Spinal cord (tissue), 10 donors: ENCODE measurements around the gene ANKRD2. TPM values are rescaled to one million over a fixed set of nuclear protein-coding genes. Genes with fewer than 3 reads are reported as not detected.
A peak's percentile ranks its signal among the peaks of the same experiment; 100 is the strongest.

ENCODE experiments used
- DNase-seq, 6 donors: peaks; one replicate each; pipeline versions ENCODE4 v3.0.0 to v3.0.0-alpha.2; 2013 to 2015; ENCODE audit warnings: low spot score in 6 of 6, low read depth in 4 of 6
- H3K27ac ChIP-seq: one replicate; pipeline ENCODE4 v1.5.1; 2013; ENCODE audit warnings: low read depth, low read length, control low read depth
- H3K27me3 ChIP-seq: one replicate; pipeline ENCODE4 v1.6.1; 2013; ENCODE audit warnings: low read length; ENCODE audit not compliant: control insufficient read depth, insufficient read depth
- H3K36me3 ChIP-seq: one replicate; pipeline ENCODE4 v1.6.1; 2013; ENCODE audit warnings: low read length; ENCODE audit not compliant: control insufficient read depth, insufficient read depth
- H3K4me1 ChIP-seq: one replicate; pipeline ENCODE4 v1.6.1; 2013; ENCODE audit warnings: low read length; ENCODE audit not compliant: control insufficient read depth, insufficient read depth
- H3K4me3 ChIP-seq: one replicate; pipeline ENCODE4 v1.5.1; 2013; ENCODE audit warnings: low read depth, low read length, control low read depth
- H3K9me3 ChIP-seq: one replicate; pipeline ENCODE4 v1.6.1; 2013; ENCODE audit warnings: low read length; ENCODE audit not compliant: control insufficient read depth, insufficient read depth
- WGBS: methylation state at CpG from one replicate; pipeline ENCODE4 v1.1.5; 2013; ENCODE audit warnings: missing lambda C conversion rate; ENCODE audit not compliant: insufficient coverage; 5-methylcytosine and 5-hydroxymethylcytosine counted together
- polyA plus RNA-seq, 2 donors: library from polyadenylated mRNA; unstranded; fragments of 120-200 nt; gene quantifications; one replicate each; pipeline ENCODE4 v1.2.1, GENCODE V29; 2013; ENCODE audit not compliant: insufficient read length in 2 of 2
- total RNA-seq, 2 donors: library from RNA; depleted of rRNA in 1 of 2; stranded (reverse); fragments of 120-200 nt in 1 of 2; fragments of >200 nt in 1 of 2; gene quantifications; one replicate each; pipeline versions ENCODE4 v1.2.3 to v1.2.4, GENCODE V29; 2013 to 2014
- donor health status: healthy.

Gene ANKRD2
- total and polyA plus RNA-seq, 4 donors, result 0.44 to 1.4 (median 0.80) TPM

DNA sequence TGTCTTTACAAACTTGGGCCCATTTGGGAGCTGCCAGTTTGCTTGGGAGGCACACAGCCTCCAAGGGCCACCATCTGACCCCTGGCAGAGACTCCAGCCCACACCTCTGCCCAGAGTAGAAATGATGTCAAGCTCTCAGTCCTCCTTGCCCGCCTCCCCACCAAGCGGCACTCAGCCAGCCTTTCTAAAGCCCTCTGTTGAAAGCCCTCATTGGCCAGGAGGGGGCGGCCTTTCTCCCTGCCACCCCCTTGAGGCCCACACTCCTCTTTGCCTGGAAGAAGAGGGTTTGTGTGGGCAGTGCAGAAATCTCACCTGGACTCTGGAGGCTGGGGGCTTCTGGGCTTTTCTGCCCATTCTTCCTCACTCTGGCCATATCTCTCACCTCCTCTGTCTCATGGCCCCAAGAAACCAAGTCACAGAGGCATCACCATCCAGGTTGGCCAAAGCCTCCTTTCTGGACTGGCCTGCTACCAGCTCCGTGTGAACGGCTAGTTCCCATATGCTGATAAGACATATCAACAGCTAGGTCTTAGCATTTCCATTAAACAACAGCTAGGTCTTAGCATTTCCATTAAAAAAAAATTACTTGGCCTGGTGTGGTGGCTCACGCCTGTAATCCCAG is 37.7 kb upstream of the ANKRD2 start:
- no peaks in the 10 kb centered on the region for H3K9me3 ChIP-seq
- no peaks in the 10 kb centered on the region for H3K27me3 ChIP-seq
- H3K4me3 ChIP-seq, result no peak overlapping the region
- H3K4me1 ChIP-seq, result peaks cover 38% of the 10 kb centered on the region
- no peak overlapping the region for H3K27ac ChIP-seq
- no peak for DNase-seq
- 100% methylated on average over 4 of the region's 6 CpGs for WGBS
- no peaks in the 10 kb centered on the region for H3K36me3 ChIP-seq

DNA sequence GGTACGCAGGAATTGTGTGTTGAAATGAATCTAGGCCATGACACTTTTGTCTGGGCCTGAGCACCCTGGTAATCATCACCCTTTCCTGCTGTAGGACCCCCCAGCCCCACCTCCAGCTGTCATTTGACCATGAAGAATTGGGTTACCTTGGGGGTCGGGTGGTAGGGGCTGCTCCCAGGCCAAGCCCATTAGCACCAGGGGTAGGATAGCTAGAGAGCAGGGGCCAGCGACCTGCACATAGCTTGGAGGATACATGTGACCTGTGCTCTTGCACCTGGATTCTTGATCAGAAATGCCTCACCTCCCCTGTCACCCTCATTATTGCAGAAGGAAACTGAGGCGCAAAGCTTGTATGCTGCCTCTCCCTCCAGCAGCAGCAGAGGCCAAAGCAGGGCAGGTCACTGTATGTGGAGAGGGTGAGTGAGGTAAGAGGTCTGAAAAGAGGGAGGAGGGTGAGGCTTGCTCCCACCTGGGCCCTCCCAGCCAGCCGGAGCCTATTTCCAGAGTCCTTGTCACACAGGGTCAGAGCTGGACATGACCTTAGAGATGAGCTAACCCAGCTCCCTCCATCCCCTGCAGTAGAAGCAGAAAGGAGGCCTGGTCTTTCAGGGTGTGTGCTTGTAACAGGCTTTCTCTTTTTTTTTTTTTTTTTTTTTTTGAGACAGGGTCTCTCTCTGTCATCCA is 35.3 kb upstream of the ANKRD2 start:
- Histone ChIP-seq H3K9me3 (no peaks in the 10 kb centered on the region), H3K36me3 (no peaks in the 10 kb centered on the region), H3K27me3 (no peaks in the 10 kb centered on the region), H3K4me3 (no peak overlapping the region), H3K4me1 (peaks cover 55% of the 10 kb centered on the region), H3K27ac (no peak overlapping the region)
- 100% methylated on average over 1 of the region's 5 CpGs for WGBS
- no peak for DNase-seq

DNA sequence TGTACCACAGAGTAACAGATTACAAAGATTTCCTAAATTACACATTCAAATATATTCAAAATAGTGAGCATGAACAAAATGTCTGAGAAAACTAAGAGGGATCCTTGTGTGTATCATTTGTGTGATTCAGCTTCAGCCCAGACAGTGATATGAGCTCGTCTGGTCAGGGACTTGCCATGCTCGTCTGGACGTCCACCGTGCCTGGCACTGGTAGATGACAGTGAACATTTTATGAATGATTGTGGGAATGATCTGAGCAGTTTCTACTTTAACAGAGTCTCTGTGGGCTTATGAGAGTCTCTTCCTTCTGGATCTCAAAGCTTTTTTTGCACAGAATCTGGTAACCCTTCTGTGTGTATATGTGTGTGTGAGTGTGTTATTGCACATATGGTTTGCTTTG is 34.2 kb upstream of the ANKRD2 start:
- DNase-seq, result no peak
- H3K4me1 ChIP-seq, result peaks cover 56% of the 10 kb centered on the region
- H3K27me3 ChIP-seq, result no peaks in the 10 kb centered on the region
- H3K27ac ChIP-seq, result no peak overlapping the region
- no peak overlapping the region for H3K4me3 ChIP-seq
- H3K9me3 ChIP-seq, result no peaks in the 10 kb centered on the region
- WGBS, result 84% methylated on average over 4 of the region's 4 CpGs
- H3K36me3 ChIP-seq, result no peaks in the 10 kb centered on the region

DNA sequence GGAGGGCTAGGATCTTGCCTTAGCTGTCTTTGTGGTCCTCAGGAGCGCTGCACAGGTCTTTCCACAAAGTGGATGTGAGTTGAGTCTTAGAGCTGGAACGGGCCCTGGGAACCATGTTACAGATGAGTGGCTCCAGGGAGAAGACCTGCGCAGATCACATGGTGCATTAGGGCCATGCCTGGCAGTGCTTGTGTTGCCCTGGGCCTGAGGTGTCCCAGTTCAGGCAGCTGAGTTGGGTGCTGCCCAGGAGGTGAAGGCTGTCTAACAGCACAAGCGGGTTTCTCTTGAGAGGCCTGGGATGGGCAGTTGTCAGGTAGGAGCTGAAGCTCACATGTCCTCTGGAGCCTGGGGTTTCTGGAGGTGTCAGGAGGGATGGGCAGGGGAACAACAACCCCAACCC is 33.7 kb upstream of the ANKRD2 start:
- peaks cover 56% of the 10 kb centered on the region for H3K4me1 ChIP-seq
- H3K27me3 ChIP-seq, result no peaks in the 10 kb centered on the region
- WGBS, result 94% methylated on average over 4 of the region's 4 CpGs
- H3K27ac ChIP-seq, result no peak overlapping the region
- no peaks in the 10 kb centered on the region for H3K9me3 ChIP-seq
- H3K36me3 ChIP-seq, result no peaks in the 10 kb centered on the region
- H3K4me3 ChIP-seq, result no peak overlapping the region
- DNase-seq, result no peak

DNA sequence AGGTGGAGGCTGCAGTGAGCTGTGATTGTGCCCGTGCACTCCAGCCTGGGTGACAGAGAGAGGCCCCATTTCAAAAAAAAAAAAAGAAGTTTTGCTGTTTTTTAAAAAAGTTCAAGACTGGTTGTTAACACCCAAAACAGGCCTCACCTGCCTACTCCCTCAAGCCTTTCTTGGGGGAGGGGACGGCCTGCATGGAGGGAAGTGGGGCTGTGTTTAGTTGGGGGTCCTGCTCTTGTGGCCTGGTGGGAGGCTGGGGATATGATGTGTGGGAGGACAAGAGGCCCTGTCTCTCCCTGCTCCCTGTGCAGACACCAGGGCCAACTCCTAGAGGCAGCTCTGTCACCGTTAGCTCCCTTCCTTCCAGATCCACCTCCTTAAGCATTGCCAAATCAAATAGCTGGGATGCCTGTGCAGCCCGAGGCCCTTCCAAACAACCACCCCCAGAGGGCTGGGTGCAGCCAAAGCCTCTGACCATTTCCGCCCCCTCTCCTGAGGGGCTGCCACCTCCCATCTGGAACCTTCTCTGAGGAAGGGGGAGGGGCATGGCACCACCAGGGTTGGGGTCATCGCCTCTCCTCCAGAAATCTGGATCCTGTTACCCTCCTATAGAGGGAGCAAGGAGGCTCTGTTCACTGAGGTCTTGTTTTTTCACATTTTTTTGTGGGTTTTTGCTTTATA is 32.9 kb upstream of the ANKRD2 start:
- Histone ChIP-seq H3K4me3 (no peak overlapping the region), H3K4me1 (peaks cover 48% of the 10 kb centered on the region)
- 24% methylated on average over 3 of the region's 6 CpGs for WGBS

DNA sequence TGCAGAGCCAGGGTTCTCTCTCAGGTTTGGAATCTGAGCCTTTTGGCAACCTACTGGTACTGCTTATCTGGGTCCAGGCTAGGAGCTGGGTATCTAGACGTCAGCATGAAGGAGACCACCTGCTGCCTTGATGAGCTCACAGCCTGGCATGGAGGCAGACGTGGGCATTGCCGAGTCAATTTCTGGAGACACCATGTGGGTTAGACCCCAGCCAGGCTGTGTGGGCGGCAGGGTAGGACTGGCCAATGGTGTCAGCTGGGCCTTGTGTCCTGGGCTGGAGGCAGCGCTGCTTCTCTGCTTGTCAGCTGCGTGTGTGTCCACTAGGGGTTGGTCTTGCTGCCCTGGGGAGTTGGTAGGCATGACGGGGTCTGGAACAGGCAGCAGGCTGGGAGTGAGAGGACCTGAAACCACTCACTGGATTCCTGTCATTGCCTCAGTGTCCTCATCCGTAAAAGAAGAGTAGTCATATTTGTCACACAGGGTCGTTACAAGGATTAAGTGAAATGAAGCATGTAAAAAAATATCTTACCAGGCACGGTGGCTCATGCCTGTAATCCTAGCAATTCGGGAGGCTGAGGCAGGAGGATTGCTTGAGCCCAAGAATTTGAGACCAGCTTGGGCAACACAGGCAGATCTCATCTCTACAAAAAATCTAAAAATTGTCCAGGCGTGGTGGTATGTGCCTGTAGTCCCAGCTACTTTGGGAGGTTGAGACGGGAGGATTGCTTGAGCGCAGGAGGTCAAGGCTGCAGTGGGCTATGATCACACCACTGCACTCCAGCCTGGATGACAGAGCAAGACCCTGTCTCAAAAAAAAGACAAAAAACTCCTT is 31.7 kb upstream of the ANKRD2 start:
- 87% methylated on average over 11 of the region's 14 CpGs for WGBS
- no peak overlapping the region for H3K27ac ChIP-seq
- DNase-seq, result no peak
- H3K4me1 ChIP-seq, result peaks cover 43% of the 10 kb centered on the region
- no peaks in the 10 kb centered on the region for H3K27me3 ChIP-seq
- no peaks in the 10 kb centered on the region for H3K9me3 ChIP-seq
- H3K4me3 ChIP-seq, result no peak overlapping the region
- no peaks in the 10 kb centered on the region for H3K36me3 ChIP-seq

More for the DNA sequence above, 32.9 kb upstream of the ANKRD2 start:
- H3K27me3 ChIP-seq, result no peaks in the 10 kb centered on the region
- no peaks in the 10 kb centered on the region for H3K36me3 ChIP-seq
- peak in 1 of 6 donors; percentile 45 for DNase-seq
- H3K9me3 ChIP-seq, result no peaks in the 10 kb centered on the region
- H3K27ac ChIP-seq, result peak overlapping the region; percentile 25

DNA sequence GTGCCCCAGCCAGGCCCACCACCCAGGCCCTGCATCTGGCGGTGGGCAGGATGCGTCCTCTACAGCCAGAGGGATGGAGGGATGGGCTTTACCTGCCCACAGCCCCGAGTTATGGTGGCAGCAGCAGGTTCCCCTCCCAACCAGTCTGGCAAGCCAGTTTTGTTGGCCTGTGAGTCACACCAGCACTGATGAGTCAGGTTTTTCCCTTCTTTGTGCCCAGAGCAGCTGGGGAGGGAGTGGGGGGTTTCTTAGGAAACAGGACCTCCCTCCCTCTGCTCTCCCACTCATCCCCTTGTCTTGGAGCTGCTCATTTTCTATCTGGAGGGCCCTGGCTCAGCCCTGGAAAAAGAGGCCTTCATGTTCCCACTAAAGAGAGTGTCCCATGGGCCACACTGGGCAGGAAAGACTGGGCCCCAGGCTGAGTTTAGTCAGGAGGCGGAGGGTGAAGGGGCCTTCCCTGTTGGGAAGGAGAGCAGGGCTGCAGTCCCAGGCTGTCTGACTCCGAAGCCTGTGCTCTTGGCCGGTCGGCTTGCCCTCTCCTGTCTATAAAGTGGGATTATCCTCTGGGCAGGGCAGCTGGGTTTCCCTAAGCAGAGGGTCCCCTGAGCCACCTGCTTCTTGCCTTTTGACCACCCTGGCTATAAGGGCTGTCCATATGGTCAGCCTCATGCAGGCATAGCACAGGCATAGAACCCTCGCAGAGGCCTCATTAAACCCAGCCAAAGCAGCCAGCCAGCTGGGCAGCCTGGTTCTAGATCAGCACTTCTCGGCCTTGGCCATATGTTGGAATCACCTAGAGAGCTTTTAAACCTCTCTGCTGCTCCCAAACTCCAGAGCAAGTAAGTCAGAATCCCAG is 30.2 kb upstream of the ANKRD2 start:
- H3K27ac ChIP-seq, result peak overlapping the region; percentile 75
- H3K4me3 ChIP-seq, result no peak overlapping the region
- WGBS, result 64% methylated on average over 8 of the region's 9 CpGs
- no peaks in the 10 kb centered on the region for H3K9me3 ChIP-seq
- no peaks in the 10 kb centered on the region for H3K27me3 ChIP-seq
- no peaks in the 10 kb centered on the region for H3K36me3 ChIP-seq
- peaks cover 53% of the 10 kb centered on the region for H3K4me1 ChIP-seq
- DNase-seq, result peak in 2 of 6 donors; percentile 25 to 58

DNA sequence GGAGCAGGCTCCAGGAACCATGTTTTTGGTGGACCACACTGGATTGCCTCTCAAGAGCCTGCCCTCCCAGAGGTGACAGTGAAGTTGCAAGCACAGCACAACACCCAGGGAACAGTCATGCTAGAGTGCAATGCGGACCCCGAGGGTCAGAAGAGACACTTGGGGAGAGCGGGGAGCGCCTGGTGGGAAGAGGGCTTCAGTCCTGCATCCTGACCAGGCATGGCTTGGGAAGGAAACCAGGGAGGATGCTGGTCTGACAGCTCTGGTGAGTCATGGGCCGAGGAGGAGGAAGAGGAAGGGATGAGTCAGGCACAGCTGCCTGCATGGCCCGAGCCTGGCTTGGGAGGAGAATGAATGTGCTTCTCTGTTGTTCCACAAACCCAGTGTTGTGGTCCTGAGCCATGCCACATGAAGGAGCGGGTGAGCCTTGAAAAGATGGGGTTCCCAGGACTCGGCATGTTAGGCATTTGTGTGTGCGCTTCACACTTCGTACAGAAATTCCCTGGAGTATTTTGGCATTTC is 29.5 kb upstream of the ANKRD2 start:
- Histone ChIP-seq H3K9me3 (no peaks in the 10 kb centered on the region), H3K27ac (peak overlapping the region; percentile 44), H3K36me3 (no peaks in the 10 kb centered on the region)

More for the DNA sequence above, 29.5 kb upstream of the ANKRD2 start:
- Histone ChIP-seq H3K27me3 (no peaks in the 10 kb centered on the region), H3K4me3 (no peak overlapping the region), H3K4me1 (peaks cover 58% of the 10 kb centered on the region)
- peak in 1 of 6 donors; percentile 43 for DNase-seq
- 69% methylated on average over 10 of the region's 10 CpGs for WGBS
